SK-N-SH (cell line): ENCODE data around the gene XRCC5. TPM values are rescaled to one million over a fixed set of nuclear protein-coding genes. Genes with fewer than 3 reads are reported as not detected.

Experiments
- CTCF ChIA-PET: fragments of 300-600, 350-600 bp; formaldehyde crosslinking; extraction: SDS; loops from one replicate; lab custom pipeline; 2021; lab: Yijun Ruan, JAX
- POLR2A ChIA-PET: fragments of 350-600 bp; sonication (Branson Sonifier 250); formaldehyde crosslinking; extraction: SDS; loops from one replicate; lab custom pipeline; 2020; ENCODE audit warnings: antibody characterized with exemption, inconsistent platforms; lab: Yijun Ruan, JAX
- DNase-seq: peaks from one replicate; pipeline ENCODE4 v3.0.0; 2012
- H2AFZ ChIP-seq: fragments of 200-600 bp; sonication (generic); 2 replicates; pipeline ENCODE4 v1.8.1; 2016; ENCODE audit warnings: antibody characterized with exemption, mild to moderate bottlenecking, low read depth
- H3F3A ChIP-seq: fragments of 200-600 bp; sonication (generic); replicated peaks from 2 replicates; pipeline ENCODE3; 2016; ENCODE audit warnings: antibody characterized with exemption, mild to moderate bottlenecking; ENCODE audit not compliant: insufficient read depth
- H3K27ac ChIP-seq, 2 experiments: fragments of 200-500 bp in 1 of 2; fragments of 200-600 bp in 1 of 2; sonication (Bioruptor generic) in 1 of 2; sonication (generic), shearing (Covaris generic) in 1 of 2; 2 replicates each; pipeline versions ENCODE4 v1.5.1 to v1.6.1; 2014 to 2016; ENCODE audit warnings: low read depth in 2 of 2, inconsistent platforms in 1 of 2, low read length in 1 of 2, mild to moderate bottlenecking in 1 of 2, mixed read lengths in 1 of 2
- H3K27me3 ChIP-seq: fragments of 200-600 bp; sonication (generic), shearing (Covaris generic); 2 replicates; pipeline ENCODE4 v1.6.1; 2016; ENCODE audit warnings: mixed run types; ENCODE audit not compliant: insufficient read depth
- H3K36me3 ChIP-seq, 2 experiments: fragments of 200-500 bp in 1 of 2; fragments of 200-600 bp in 1 of 2; sonication (Bioruptor generic) in 1 of 2; sonication (generic) in 1 of 2; replicated peaks in 1 of 2; 2 replicates each; pipeline versions ENCODE3 to v1.5.1; 2014 to 2016; ENCODE audit warnings: low read length in 1 of 2, mild to moderate bottlenecking in 1 of 2; ENCODE audit not compliant: insufficient read depth in 2 of 2, control insufficient read depth in 1 of 2
- H3K4me1 ChIP-seq, 2 experiments: fragments of 200-500 bp in 1 of 2; fragments of 200-600 bp in 1 of 2; sonication (Bioruptor generic) in 1 of 2; sonication (generic), shearing (Covaris generic) in 1 of 2; 2 replicates each; pipeline versions ENCODE4 v1.5.1 to v1.6.1; 2014 to 2016; ENCODE audit warnings: low read depth in 1 of 2, low read length in 1 of 2, mixed run types in 1 of 2; ENCODE audit not compliant: insufficient read depth in 2 of 2, control insufficient read depth in 1 of 2
- H3K4me2 ChIP-seq: fragments of 200-600 bp; sonication (generic), shearing (Covaris generic); 2 replicates; pipeline ENCODE4 v1.6.1; 2017; ENCODE audit warnings: mixed run types
- H3K4me3 ChIP-seq, 2 experiments: fragments of 200-500 bp in 1 of 2; fragments of 200-600 bp in 1 of 2; sonication (Bioruptor generic) in 1 of 2; sonication (generic), shearing (Covaris generic) in 1 of 2; 2 replicates each; pipeline versions ENCODE4 v1.5.1 to v1.8.1; 2014 to 2016; ENCODE audit warnings: low read depth in 2 of 2, inconsistent platforms in 1 of 2, low read length in 1 of 2, mild to moderate bottlenecking in 1 of 2, mixed read lengths in 1 of 2, moderate library complexity in 1 of 2
- H3K79me2 ChIP-seq: fragments of 200-600 bp; sonication (generic); 2 replicates; pipeline ENCODE4 v1.8.1; 2017; ENCODE audit warnings: mild to moderate bottlenecking; ENCODE audit not compliant: insufficient read depth
- H3K9ac ChIP-seq: fragments of 200-600 bp; sonication (generic); 2 replicates; pipeline ENCODE4 v1.6.1; 2017; ENCODE audit warnings: mixed run types
- H3K9me2 ChIP-seq: fragments of 200-600 bp; sonication (generic); 2 replicates; pipeline ENCODE4 v1.6.1; 2017; ENCODE audit warnings: mixed run types
- H3K9me3 ChIP-seq: fragments of 200-600 bp; sonication (generic); 2 replicates; pipeline ENCODE4 v1.6.1; 2017; ENCODE audit warnings: mixed run types, mild to moderate bottlenecking, moderate library complexity
- H4K20me1 ChIP-seq: fragments of 200-600 bp; sonication (generic); 2 replicates; pipeline ENCODE4 v1.6.1; 2017; ENCODE audit warnings: mild to moderate bottlenecking, mixed run types; ENCODE audit not compliant: insufficient read depth
- ELF1 ChIP-seq: IDR thresholded peaks from 2 replicates; pipeline ENCODE4 v1.4.0; 2012
- EZH2phosphoT487 ChIP-seq: fragments of 200-600 bp; sonication (generic); IDR thresholded peaks from 2 replicates; pipeline ENCODE4 v1.6.1; 2017; ENCODE audit warnings: low read depth, mixed run types, mild to moderate bottlenecking, antibody characterized with exemption, moderate library complexity, borderline replicate concordance
- FOSL2 ChIP-seq: IDR thresholded peaks from 2 replicates; pipeline ENCODE4 v1.4.0; 2012; ENCODE audit warnings: low read depth, mild to moderate bottlenecking, moderate library complexity, borderline replicate concordance
- FOXJ3 ChIP-seq: sonication (generic); formaldehyde crosslinking; IDR thresholded peaks from 2 replicates; pipeline ENCODE4 v1.5.1; 2020; ENCODE audit warnings: mild to moderate bottlenecking, missing genetic modification reagents
- FOXM1 ChIP-seq: IDR thresholded peaks from 2 replicates; pipeline ENCODE4 v1.4.0; 2012; ENCODE audit warnings: low read depth, mild to moderate bottlenecking
- GATA2 ChIP-seq: sonication (generic); formaldehyde crosslinking; IDR thresholded peaks from 2 replicates; pipeline ENCODE4 v1.5.0; 2020; ENCODE audit warnings: mild to moderate bottlenecking, missing genetic modification reagents
- MXI1 ChIP-seq: IDR thresholded peaks from 2 replicates; pipeline ENCODE4 v1.6.1; 2012; ENCODE audit warnings: mild to moderate bottlenecking, low read depth, low read length, improper control_type of control experiment
- NRF1 ChIP-seq: IDR thresholded peaks from 2 replicates; pipeline ENCODE4 v1.6.1; 2012; ENCODE audit warnings: low read depth, mild to moderate bottlenecking, low read length
- PBX3 ChIP-seq: IDR thresholded peaks from 2 replicates; pipeline ENCODE4; 2012
- POLR2AphosphoS5 ChIP-seq: IDR thresholded peaks from 2 replicates; pipeline ENCODE4 v1.6.1; 2012; ENCODE audit warnings: low read depth, low read length
- RAD21 ChIP-seq: IDR thresholded peaks from 2 replicates; pipeline ENCODE4 v1.6.1; 2012; ENCODE audit warnings: mild to moderate bottlenecking, low read length
- RFX5 ChIP-seq: IDR thresholded peaks from 2 replicates; pipeline ENCODE4 v1.6.1; 2012; ENCODE audit warnings: mild to moderate bottlenecking, improper control_type of control experiment, low read length
- RXRA ChIP-seq: IDR thresholded peaks from 2 replicates; pipeline ENCODE4 v1.4.0; 2012; ENCODE audit warnings: low read depth, mild to moderate bottlenecking, borderline replicate concordance
- SIN3A ChIP-seq: IDR thresholded peaks from 2 replicates; pipeline ENCODE4 v1.6.1; 2012; ENCODE audit warnings: low read depth, mild to moderate bottlenecking, low read length, moderate library complexity, borderline replicate concordance
- TCF12 ChIP-seq: IDR thresholded peaks from 2 replicates; pipeline ENCODE4 v1.4.0; 2012
- TEAD4 ChIP-seq: IDR thresholded peaks from 2 replicates; pipeline ENCODE4 v1.4.0; 2012; ENCODE audit warnings: mild to moderate bottlenecking, borderline replicate concordance; ENCODE audit not compliant: insufficient read depth
- USF2 ChIP-seq: fragments of 150-350 bp; IDR thresholded peaks from 2 replicates; pipeline ENCODE4 v1.6.1; 2017; ENCODE audit warnings: antibody characterized with exemption, low read length, low read depth, borderline replicate concordance
- YY1 ChIP-seq: IDR thresholded peaks from 2 replicates; pipeline ENCODE4 v1.4.0; 2012; ENCODE audit warnings: low read depth, mild to moderate bottlenecking
- ZBTB33 ChIP-seq: IDR thresholded peaks from 2 replicates; pipeline ENCODE4 v1.4.0; 2012; ENCODE audit warnings: low read depth, borderline replicate concordance
- WGBS: methylation state at CpG from one replicate; pipeline ENCODE4 v1.1.6; 2017; ENCODE audit warnings: low lambda C conversion rate; 5-methylcytosine and 5-hydroxymethylcytosine counted together
- polyA plus RNA-seq, 3 experiments: library from polyadenylated mRNA; depleted of rRNA; stranded (reverse); fragments of >200 nt; gene quantifications; 2 replicates each; pipeline ENCODE4 v1.2.3, GENCODE V29; 2012
- TF ChIP-seq, protein P1 (sequence below): IDR thresholded peaks from 2 replicates; pipeline ENCODE4 v1.4.0; 2012; ENCODE audit warnings: low read depth, borderline replicate concordance

Gene XRCC5
- polyA plus RNA-seq, 1 of the 3 experiments (the other 2 are of a cell fraction): 125 TPM

- Histone ChIP-seq H3K4me1 (no peaks in the 10 kb centered on the region), H3K4me3 (no peak overlapping the region), H3F3A (no peaks in the 10 kb centered on the region), H3K9me3 (no peaks in the 10 kb centered on the region), H3K27ac (no peak overlapping the region), H3K4me2 (no peak overlapping the region), H3K36me3 (peaks cover 13% of the 10 kb centered on the region in 2 experiments), H3K9me2 (no peaks in the 10 kb centered on the region), H3K9ac (no peak overlapping the region), H4K20me1 (no peaks in the 10 kb centered on the region), H3K27me3 (no peaks in the 10 kb centered on the region)
- no peak for DNase-seq
- WGBS: 93% methylated on average over 1 of the region's 1 CpG
- POLR2A ChIA-PET: no interaction called here
- CTCF ChIA-PET: interaction anchor here (0.9 to 1.2 kb wide), 5 partner anchors 11 to 85 kb away, joined by 3 to 5 read pairs (median 4); partner anchors contain the start of genes PECR and TMEM169
- TF ChIP-seq EZH2phosphoT487: no peak
- no peak for TF ChIP-seq RAD21
- no peak for TF ChIP-seq ZBTB33
- no peak for TF ChIP-seq RFX5
- TF ChIP-seq TEAD4: no peak
- no peak for TF ChIP-seq FOXJ3 (CRISPR knock-in tag)
- no peak for TF ChIP-seq PBX3
- TF ChIP-seq MXI1: no peak
- TF ChIP-seq NRF1: no peak
- no peak for TF ChIP-seq USF2
- TF ChIP-seq RXRA: no peak
- TF ChIP-seq YY1: no peak
- TF ChIP-seq SIN3A: no peak
- TF ChIP-seq FOXM1: no peak
- TF ChIP-seq FOSL2: no peak
- TF ChIP-seq TCF12: no peak
- no peak for TF ChIP-seq ELF1
- no peak for TF ChIP-seq POLR2AphosphoS5
- TF ChIP-seq, protein P1, sequence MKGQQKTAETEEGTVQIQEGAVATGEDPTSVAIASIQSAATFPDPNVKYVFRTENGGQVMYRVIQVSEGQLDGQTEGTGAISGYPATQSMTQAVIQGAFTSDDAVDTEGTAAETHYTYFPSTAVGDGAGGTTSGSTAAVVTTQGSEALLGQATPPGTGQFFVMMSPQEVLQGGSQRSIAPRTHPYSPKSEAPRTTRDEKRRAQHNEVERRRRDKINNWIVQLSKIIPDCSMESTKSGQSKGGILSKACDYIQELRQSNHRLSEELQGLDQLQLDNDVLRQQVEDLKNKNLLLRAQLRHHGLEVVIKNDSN: no peak
- TF ChIP-seq GATA2 (CRISPR knock-in tag): no peak
- TF ChIP-seq, all 33 proteins: peak for 0
- Histone ChIP-seq H3K79me2 (no peaks in the 10 kb centered on the region), H2AFZ (no peak overlapping the region)
Measured at GRCh38 chr2:216064665-216065064, 44.5 kb upstream of the XRCC5 start.
